Renal cortex interstitium (tissue), 11 donors: ENCODE results near the gene COL13A1. TPM values are rescaled to one million over a fixed set of nuclear protein-coding genes. Genes with fewer than 3 reads are reported as not detected.

ENCODE experiments used
- DNase-seq, 11 donors: peaks; one replicate each; pipeline ENCODE4 v3.0.0-alpha.2; 2013; ENCODE audit warnings: low read depth in 9 of 11, low spot score in 4 of 11; ENCODE audit errors: extremely low read depth in 1 of 11
- polyA plus RNA-seq, 3 donors: library from polyadenylated mRNA; unstranded; fragments of 120-200 nt; gene quantifications; one replicate each; pipeline ENCODE4 v1.2.1, GENCODE V29; 2013; ENCODE audit not compliant: insufficient read length in 3 of 3

Gene COL13A1
- polyA plus RNA-seq, 3 donors, result 23.1 to 28.3 (median 23.4) TPM

DNA sequence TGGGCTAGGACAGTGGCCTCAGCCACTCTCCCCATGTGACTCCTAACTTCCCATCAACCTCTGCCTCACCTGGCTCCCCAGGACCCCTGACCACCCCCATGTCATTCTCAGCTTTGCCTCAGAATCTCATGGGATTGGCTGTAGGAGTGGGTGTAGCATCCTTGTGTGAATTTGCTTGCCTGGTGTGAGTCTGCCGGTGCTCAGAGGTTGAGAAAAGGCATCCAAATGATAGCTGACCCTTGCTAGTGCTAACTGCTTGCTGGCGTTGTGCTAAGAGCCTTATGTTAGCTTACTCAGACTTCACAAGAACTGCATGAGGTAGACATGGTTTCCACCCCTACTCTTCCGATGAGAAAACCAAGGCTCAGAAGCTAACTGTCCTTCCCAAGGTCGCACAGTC lies 74.2 kb downstream of the COL13A1 start:
- no peak for DNase-seq

DNA sequence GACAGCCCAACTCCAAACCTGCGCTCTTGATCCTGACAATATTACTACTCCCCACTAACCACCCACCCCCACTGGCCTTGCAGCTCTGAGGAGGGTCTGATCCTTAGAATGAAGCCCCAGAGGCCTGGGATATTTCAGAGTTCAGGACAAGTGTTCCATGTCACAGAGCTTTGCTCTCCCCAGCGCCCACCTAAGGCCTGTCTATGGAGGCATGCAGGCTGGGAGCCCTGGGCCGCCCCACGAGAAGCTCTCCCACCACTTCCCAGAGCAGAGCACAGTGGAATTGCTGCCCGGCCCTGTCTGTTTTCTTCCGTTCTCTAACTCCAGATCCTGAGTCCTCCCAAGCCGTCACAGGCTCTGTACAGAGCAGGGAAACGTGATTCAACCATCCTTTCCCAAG lies 74.6 kb downstream of the COL13A1 start:
- no peak for DNase-seq

DNA sequence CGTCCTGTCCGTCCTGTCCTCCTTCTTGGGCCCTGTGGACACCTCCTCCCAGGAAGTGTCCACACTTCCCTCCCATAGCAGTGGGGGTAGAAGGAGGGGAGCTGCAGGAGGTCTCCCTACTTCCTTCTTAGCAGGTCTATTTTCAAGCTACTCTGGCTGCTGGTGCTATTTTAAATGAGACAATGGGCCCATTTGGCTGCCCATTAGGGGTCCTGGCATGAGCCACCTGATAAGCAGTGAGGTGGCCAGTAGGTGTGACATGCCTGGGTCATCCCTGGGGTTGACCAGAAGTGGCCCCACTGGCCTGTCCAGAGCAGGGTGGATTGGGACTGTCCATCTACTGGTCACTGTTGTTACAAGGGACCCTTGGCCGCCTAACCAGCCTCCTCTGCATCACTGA lies 75.2 kb downstream of the COL13A1 start:
- DNase-seq, result no peak

DNA sequence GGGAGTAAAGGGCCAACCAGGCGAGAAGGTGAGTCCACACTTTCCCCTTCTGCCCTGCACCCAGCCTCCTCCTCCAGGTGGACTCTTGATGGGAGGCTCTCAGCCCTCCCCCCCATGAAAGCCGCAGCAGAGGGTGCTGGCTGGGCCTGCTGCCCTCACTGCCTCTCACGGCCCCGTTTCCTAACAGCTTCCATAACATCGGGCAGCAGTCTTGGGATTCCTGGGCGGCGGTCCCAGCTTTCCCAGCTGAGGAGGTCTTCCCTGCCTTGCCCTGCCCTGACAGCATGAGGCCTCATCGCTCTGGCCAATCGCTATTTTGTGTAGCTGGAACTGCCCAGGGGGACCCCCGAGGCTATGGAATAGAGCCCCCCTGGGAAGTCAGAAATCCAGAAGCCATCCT lies 76.3 kb downstream of the COL13A1 start:
- DNase-seq, result no peak

DNA sequence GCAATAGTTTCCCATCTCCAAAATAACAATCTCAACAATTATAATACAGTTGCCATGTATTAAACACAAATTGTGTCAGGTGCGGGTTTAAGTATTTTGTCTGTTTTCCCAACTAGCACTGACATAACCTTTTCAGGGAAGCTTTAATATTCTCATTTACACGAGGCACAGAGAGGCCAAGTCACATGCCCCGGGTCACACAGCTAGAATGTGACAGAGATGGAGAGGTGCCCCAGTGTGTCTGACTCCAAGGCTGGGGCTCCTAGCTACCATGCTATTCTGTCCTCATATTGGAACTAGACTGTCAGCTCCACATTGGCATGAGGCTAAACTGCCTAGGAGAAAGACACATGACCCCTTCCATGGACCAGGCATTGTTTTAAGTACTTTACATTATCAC lies 77.2 kb downstream of the COL13A1 start:
- DNase-seq, result no peak

DNA sequence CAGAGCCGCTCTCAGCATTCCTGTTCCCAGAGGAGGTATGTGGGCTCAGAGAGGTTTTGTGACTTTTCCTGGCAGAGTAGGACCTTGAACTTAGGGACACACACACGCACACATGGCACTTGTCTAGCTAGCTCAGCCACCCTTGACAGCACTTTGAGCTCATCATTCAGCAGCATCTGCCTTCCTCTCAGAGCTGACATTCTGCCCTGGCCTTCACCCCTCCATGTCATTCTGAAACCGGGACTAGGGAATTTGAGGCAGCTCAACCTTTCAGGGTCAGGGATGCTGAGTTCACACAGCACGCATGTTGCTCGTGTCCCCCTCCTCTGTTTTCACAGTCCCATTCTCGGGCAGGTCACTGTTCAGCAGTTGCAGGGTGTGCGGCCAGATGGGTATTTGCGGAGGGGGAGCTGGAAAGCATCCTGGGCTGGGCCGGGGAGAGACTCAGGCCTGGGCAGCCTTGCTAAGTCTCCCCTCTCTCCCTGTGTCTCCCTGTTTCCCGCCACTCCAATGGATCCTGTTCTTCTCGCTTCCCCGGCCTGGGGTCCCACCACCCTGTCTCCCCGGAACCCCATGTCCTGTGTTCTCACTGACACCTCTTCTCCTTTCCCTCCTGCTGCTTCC lies 78.0 kb downstream of the COL13A1 start:
- DNase-seq, result no peak

DNA sequence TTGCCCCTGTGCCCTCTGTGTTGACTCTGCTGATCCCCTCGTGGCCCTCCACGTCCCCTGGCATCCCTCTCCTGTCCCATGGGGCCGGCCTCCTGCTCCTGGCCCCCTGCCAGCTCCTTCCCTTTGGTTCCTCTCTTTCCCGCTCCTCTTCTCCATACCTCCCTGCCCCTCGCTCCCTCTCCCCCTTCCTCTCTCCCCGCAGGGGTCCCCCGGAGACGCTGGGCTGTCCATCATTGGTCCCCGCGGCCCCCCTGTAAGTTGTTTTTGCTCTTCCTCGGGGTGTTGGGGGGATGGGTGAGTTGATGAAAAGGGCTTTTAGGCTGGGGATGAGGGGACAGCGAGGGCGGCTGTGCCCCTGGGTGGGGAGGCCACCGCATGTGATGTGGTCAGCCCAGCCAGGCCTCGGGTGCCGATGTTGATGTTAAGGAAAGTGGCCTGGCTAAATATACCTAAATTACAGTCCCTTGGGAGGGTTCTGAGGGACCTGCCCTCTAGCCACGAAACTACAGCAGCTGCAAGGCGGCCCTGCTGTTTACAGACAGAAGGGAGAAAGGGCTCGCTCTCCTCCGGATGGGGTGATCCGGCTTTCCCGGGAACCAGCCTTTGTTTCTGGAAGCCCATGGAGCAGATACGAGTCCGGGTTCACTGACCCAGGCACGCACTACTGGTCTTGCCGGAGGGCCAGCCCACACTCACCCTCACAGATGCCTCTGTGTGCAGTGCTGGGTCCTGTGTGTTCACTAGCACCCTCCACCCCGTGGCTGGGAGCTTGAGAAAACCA lies 78.8 kb downstream of the COL13A1 start:
- DNase-seq, result no peak

DNA sequence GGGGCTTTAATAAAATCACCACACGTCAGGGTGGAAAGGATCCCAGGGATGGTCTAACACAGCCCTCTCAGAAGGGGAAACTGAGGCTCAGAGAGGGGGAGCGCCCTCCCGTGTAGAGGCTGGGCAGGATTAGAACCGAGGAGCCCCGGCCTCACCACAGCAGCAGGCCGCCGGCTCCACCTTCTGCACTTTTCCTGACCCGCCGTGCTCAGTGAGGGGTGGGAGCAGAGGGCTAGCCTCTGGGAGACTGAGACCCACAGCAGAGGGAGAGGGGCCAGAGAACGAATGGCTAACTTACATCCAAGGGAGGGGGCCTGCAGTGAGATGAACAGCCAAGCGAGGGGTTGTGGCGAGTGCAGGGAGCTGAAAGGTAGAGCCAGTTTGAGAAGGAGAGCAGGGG lies 79.5 kb downstream of the COL13A1 start:
- no peak for DNase-seq

DNA sequence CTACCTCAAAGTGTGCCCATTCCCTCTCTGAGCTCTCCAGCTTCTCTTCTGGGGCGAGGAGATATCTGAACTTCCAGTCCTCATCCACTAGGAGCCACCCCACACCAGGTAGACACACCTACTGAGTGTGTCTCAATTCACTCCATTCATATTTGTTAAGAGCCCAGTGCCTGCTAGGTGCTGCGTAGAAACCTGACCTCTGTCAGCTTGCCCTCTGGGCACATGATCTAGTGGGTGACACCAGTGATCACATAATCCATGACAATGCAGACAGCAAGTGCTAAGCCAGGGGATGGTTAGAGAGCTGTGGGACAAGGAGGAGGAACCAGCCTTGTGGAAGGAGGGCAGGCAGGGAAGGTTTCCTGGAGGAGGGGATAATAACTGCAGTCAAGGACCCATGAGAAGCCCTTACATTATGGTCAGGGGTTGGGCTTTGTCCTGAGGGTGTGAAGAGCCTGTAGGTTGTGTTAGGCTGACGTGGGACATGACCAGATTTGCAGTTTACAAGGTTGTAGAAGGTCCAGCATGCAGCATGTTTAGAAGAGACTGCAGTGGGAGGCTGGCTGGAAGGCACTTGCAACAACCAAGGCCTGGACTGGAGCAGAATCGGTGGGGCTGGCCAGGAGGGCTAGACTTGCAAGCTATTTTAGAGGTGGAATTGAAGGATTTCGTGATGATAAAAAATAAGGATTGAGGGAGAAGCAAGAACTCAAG lies 81.8 kb downstream of the COL13A1 start:
- no peak for DNase-seq

DNA sequence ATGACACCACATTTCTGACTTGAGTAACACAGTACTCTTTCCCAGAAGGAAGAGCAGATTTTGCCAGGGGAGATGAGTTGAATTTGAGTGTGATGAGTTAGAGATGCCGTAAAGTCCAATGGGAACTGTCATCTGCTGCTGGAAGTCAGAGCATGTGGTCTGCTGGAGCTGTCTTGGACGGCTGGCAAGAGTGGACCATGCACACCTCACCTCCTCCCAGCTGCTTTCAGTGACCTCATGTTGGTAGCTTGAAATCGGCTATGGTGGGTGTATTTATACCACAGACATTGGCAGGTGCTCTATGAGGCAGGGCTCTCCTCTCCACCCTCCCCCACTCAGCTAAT lies 82.3 kb downstream of the COL13A1 start:
- no peak for DNase-seq

DNA sequence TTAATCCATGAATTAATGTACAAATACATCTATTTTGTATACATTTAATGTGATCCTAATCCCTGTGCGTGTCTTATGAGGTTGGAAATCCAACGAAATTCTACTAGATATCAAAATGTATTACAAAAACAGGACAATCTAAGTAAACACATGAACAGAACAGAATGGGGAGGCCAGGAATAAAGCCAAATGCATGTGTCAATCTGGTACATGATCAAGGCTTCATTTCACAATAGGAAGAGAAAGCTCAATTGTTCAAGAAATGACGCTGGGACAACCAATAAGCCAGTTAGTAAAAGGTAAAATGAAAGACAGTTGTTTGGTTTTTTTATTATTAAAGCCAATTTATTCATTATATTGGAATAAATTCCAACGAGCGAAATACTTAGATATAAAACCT lies 83.0 kb downstream of the COL13A1 start:
- DNase-seq, result no peak

DNA sequence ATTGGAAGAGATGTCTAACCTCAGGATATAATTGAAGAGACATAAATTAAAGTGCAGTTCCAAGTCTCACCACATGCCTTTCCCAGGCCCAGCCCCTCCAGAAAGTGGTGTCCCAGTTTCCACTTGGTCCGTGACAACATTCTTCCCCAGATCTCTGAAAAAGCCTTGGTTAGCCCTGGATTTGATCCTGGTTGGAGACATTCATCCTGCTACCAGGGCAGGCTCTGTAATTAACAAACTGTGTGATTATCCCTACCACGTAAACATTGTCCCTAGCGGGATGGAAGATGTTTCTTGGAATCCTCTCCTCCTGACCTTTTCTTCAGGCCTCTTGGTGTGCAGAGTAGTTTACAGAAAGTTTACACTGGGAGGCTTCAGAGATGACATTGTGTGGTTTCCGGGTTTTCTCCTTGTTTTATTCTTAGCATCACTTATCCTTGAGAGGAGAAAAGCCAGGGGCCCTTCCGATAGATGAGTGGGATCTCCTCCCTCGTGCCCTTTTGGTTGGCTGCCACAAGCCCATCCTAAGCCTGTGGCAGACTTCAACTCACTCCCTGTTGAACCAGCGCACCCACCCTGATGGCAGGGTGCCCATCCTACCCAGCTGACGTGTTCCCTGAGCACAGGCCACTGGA lies 83.8 kb downstream of the COL13A1 start:
- no peak for DNase-seq

DNA sequence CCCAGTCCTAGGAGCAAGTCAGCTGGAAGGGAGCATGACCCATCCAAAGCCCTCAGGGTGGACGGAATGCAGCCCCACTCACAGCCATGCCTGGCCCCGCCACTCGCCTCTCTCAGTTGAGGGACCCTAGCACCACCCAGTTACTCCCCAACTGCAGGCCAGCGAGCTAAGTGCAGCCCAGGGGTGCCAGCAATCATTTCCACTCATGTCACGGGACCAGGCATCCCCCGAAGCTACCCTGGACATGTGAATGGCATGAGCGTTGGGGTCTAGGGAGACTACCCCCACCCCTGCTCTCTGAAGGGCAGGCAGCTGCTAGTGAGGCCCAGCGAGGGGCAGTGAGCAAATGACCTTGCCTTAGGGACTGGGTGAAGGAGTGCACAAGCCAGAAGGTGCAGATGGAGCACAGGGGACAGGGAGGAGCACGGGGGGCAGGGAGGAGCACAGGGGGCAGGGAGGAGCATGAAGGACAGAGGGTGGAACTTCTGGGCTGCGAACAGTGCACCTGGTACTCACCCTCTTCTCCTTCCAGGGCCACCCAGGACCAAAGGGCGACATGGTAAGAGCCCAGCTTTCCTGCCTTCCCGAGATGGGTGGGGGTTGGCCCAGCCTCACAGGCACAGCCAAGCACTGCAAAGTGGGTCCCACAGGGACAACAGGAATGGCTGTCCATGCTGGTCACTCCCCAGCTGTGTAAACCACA lies 87.3 kb downstream of the COL13A1 start:
- DNase-seq, result no peak

DNA sequence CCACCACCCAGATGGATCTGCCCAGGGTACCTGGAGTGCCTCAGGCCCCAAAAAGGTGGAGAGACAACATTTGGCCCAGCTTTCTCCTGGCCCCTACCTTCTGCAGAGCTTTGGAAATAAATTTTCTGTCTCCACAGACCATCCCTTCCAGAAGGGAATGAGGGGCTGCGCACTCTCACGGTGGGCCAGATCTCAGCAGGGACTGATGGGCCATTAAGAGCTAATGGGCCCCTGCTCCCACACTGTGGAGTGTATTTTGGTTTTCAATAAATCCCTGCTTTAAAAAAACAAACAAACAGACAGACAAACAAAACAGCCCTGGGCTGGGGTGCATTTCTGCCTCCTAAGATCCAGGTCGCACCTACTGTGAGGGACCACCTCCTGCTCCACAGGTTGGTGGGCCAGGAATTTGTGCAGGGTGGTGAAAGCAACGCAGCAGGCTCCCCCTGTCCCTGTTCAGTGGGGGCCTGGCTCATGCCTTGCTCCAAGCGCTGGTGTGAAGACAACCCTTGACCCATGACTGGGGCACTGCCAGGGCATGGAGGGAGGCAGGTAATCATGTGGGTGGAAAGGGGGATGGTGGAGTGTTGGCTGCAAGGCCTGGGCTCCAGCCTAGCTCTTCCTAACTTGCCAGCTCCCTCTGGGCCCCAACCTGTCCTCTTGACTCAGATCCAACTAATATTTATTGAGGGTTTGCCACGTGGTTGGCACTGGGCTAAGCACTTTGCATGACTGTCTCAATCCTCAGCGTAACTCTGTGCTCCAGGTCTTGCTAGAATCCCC lies 88.5 kb downstream of the COL13A1 start:
- no peak for DNase-seq

DNA sequence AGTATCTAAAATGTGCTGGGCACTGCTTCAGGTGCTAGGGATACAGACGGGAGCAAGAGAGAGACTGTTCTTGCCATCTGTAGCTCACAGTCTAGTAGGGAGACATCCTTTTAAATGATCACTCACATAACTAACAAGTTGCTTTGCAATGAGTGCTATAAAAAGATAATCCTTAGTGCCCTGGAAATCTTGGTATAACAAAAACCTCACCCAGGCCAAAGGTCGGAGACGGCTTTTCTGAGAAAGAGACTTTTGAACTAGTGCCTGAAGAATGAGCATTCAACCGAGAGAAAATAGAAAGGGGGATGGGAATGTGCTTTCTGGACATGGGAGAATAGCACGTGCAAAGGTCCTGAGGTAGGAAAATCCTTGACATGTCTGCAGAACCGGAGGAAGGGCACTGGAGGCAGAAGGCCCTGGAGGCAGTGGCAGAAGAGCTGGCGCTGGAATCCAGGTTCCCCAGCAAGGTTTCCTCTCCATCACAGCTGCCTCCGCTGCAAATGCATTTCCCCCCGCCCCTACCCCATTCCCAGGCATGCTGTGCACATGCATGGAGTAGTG lies 89.4 kb downstream of the COL13A1 start:
- DNase-seq, result no peak

DNA sequence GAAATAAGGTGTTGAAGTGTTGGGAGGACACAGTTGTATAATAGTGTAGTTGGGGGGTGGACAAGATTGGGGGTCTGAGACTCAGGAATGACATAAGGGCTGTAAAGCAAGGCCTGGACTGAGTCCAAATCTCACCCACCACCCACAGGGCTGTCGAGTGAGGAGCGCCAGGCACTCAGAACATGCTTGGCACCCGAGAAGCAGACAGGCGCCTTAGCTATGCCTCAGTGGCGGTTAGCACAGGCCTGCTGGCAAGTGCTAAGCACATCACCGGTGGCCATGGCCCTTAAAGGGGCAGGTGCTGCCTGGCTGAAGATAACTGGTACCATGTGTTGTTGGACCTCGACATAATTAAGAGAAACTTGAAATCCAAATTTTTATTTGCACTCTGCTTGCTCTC lies 90.7 kb downstream of the COL13A1 start:
- no peak for DNase-seq

DNA sequence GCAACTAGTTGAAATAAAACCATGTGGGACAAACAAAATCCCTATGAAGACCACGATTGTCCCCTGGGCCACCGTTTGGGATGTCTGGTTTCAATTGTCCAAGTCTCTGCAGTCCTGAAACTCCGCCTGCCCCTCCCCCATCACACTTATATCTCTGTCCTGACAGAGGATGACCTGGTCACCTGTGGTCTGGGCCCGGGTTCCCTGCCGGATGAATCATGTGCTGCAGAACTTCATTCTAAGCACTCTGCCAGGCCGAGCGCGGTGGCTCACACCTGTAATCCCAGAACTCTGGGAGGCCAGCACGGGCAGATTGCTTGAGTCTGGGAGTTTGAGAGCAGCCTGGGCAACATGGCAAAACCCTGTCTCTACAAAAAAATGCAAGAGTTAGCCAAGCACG lies 91.1 kb downstream of the COL13A1 start:
- DNase-seq, result no peak

DNA sequence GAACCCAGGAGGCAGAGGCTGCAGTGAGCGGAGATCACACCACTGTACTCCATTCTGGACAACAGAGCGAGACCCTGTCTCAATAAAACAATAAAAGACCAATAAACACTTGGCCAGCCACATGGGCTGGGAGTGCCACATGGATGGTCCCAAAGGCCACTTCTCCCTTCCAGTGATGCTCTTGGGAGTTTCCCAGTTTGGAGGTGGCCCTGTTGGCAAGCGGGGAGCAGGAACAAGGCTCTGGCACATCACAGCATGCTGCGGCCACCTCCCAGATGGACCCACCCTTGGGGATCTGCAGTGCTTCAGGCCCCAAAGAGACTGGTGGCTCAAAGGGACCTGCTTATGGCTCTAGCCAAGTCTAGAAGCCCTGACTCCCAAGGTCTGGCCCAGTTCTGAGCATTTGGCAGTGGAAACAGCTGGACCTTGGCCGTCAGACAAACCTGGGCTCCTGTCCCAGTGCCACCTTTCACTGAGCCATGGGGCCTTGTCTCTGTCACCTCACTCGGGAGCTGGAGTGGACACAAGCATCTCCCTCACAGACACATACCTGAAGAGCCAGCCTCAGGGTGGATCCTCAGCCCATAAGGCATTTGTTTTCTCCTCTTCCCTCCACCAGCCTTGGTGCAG lies 91.7 kb downstream of the COL13A1 start:
- no peak for DNase-seq
